ENCODE results near the gene FRK. TPM values are rescaled to one million over a fixed set of nuclear protein-coding genes. Genes with fewer than 3 reads are reported as not detected.

The FRK gene
- polyA plus RNA-seq, 3 donors, result not detected

GRCh38 chr6:116017546-116018295 is 43.0 kb downstream of the FRK start:
- no peaks in the 10 kb centered on the region for H3K4me1 Mint-ChIP-seq

More at GRCh38 chr6:116017546-116018295, 43.0 kb downstream of the FRK start:
- no CpG with 5 or more reads among the region's 2 CpGs for WGBS (ENCODE audit: insufficient coverage)
- DNase-seq, result no peak
- intact Hi-C loops (cut with micrococcal nuclease), result no loop called here
- H3K9me3 ChIP-seq (replicated peaks in 1 of 2; ENCODE audit: control insufficient read depth in 1 of 2, insufficient read depth in 1 of 2, low read length in 2 of 2), result no peaks in the 10 kb centered on the region
- H3K27me3 ChIP-seq (ENCODE audit: control insufficient read depth in 2 of 2, insufficient read depth in 2 of 2, low read length in 2 of 2), result no peaks in the 10 kb centered on the region
- Mint-ChIP-seq H3K27ac (no peak overlapping the region), H3K36me3 (no peaks in the 10 kb centered on the region), H3K9me3 (peaks cover 0 to 2% (median 0%) of the 10 kb centered on the region in 7 donors), H3K27me3 (ENCODE audit: low read depth in 3 of 3) (peaks cover 0 to 6% (median 4%) of the 10 kb centered on the region in 3 donors), H3K4me3 (no peak overlapping the region)
- no peaks in the 10 kb centered on the region for H3K79me2 ChIP-seq (ENCODE audit: insufficient read depth, low read length)
- H3K4me1 ChIP-seq (ENCODE audit: control insufficient read depth in 1 of 2, insufficient read depth in 2 of 2, low read length in 2 of 2), result no peaks in the 10 kb centered on the region
- H3K27ac ChIP-seq (ENCODE audit: low read depth in 1 of 2, low read length in 2 of 2), result no peak overlapping the region
- H3K36me3 ChIP-seq (replicated peaks in 1 of 2; ENCODE audit: control insufficient read depth in 1 of 2, insufficient read depth in 2 of 2, low read length in 2 of 2), result no peaks in the 10 kb centered on the region
- H3K9ac ChIP-seq (ENCODE audit: insufficient read depth, low read length, poor library complexity, severe bottlenecking), result no peak overlapping the region
- no peak overlapping the region for H3K4me2 ChIP-seq (replicated peaks; ENCODE audit: extremely low read depth, low read length, poor library complexity, severe bottlenecking)
- no peak overlapping the region for H2AFZ ChIP-seq (ENCODE audit: insufficient read depth, low read depth, low read length, poor library complexity, severe bottlenecking)
- TF ChIP-seq CTCF (IDR thresholded peaks at IDR 0.05), result no peak
- H3K4me3 ChIP-seq (replicated peaks in 1 of 3; ENCODE audit: low read depth in 2 of 3, low read length in 3 of 3), result no peak overlapping the region
- no peaks in the 10 kb centered on the region for H4K20me1 ChIP-seq (ENCODE audit: insufficient read depth, low read length)
